ENCODE measurements around the gene PRKN. TPM values are rescaled to one million over a fixed set of nuclear protein-coding genes. Genes with fewer than 3 reads are reported as not detected.

PRKN gene
- total RNA-seq, 2 donors from 2014 or later, result 6.7 to 8.2 TPM

- no peak for TF ChIP-seq POLR2A (IDR thresholded peaks at IDR 0.05)
- no peak for TF ChIP-seq CTCF (IDR thresholded peaks at IDR 0.05)
- no peaks in the 10 kb centered on the region for H3K36me3 ChIP-seq (replicated peaks in 1 of 2; ENCODE audit: insufficient read depth in 1 of 2, low read depth in 2 of 2)
- H3K9me3 ChIP-seq, result no peaks in the 10 kb centered on the region
- WGBS, 2 donors, result 39 to 50% methylated on average over 1 of the region's 1 CpG
- H3K4me3 ChIP-seq, result no peak overlapping the region
- H3K4me1 ChIP-seq, result peaks cover 4% of the 10 kb centered on the region
- no peak overlapping the region for H3K27ac ChIP-seq
- DNase-seq, result no peak
- intact Hi-C loops (cut with DNase I), result no loop called here
- ATAC-seq, result no peak
- no peaks in the 10 kb centered on the region for H3K27me3 ChIP-seq
Measured at GRCh38 chr6:162626869-162627268, 100.7 kb downstream of the PRKN start.

GRCh38 chr6:162625846-162626540 is 101.6 kb downstream of the PRKN start:
- TF ChIP-seq CTCF (IDR thresholded peaks at IDR 0.05) (no peak), POLR2A (IDR thresholded peaks at IDR 0.05) (no peak)
- Histone ChIP-seq H3K4me3 (no peak overlapping the region), H3K4me1 (peaks cover 4% of the 10 kb centered on the region), H3K36me3 (replicated peaks in 1 of 2; ENCODE audit: insufficient read depth in 1 of 2, low read depth in 2 of 2) (no peaks in the 10 kb centered on the region), H3K27me3 (no peaks in the 10 kb centered on the region), H3K9me3 (no peaks in the 10 kb centered on the region), H3K27ac (peak overlapping the region in 2 of 4 donors; percentile 6 to 55)
- intact Hi-C loops (cut with DNase I), result no loop called here
- 35 to 41% methylated on average over 5 of the region's 5 CpGs for WGBS, 2 donors
- ATAC-seq, result peak; percentile 38
- no peak for DNase-seq

- intact Hi-C loops (cut with DNase I), result no loop called here
- no peak overlapping the region for H3K27ac ChIP-seq
- H3K27me3 ChIP-seq, result no peaks in the 10 kb centered on the region
- TF ChIP-seq POLR2A (IDR thresholded peaks at IDR 0.05) (no peak), CTCF (IDR thresholded peaks at IDR 0.05) (no peak)
- no peaks in the 10 kb centered on the region for H3K9me3 ChIP-seq
- H3K4me1 ChIP-seq, result peaks cover 4% of the 10 kb centered on the region
- H3K4me3 ChIP-seq, result no peak overlapping the region
- 82 to 85% methylated on average over 5 of the region's 5 CpGs for whole genome bisulfite sequencing, 2 donors
- no peaks in the 10 kb centered on the region for H3K36me3 ChIP-seq (replicated peaks in 1 of 2; ENCODE audit: insufficient read depth in 1 of 2, low read depth in 2 of 2)
- DNase-seq (no peak), ATAC-seq (no peak)
Measured at GRCh38 chr6:162622572-162622971, 105.0 kb downstream of the PRKN start.

- 58 to 69% methylated on average over 4 of the region's 4 CpGs for WGBS, 2 donors
- ATAC-seq, result no peak
- intact Hi-C loops (cut with DNase I), result no loop called here
Measured at GRCh38 chr6:162621246-162621645, 106.3 kb downstream of the PRKN start.

More at GRCh38 chr6:162621246-162621645, 106.3 kb downstream of the PRKN start:
- H3K4me3 ChIP-seq, result no peak overlapping the region
- TF ChIP-seq POLR2A (IDR thresholded peaks at IDR 0.05) (no peak), CTCF (IDR thresholded peaks at IDR 0.05) (no peak)
- no peaks in the 10 kb centered on the region for H3K27me3 ChIP-seq
- DNase-seq, result no peak
- peaks cover 4% of the 10 kb centered on the region for H3K4me1 ChIP-seq
- H3K36me3 ChIP-seq (replicated peaks in 1 of 2; ENCODE audit: insufficient read depth in 1 of 2, low read depth in 2 of 2), result no peaks in the 10 kb centered on the region
- H3K9me3 ChIP-seq, result no peaks in the 10 kb centered on the region
- H3K27ac ChIP-seq, result no peak overlapping the region
